ENCODE results near the gene CNOT9.

DNA sequence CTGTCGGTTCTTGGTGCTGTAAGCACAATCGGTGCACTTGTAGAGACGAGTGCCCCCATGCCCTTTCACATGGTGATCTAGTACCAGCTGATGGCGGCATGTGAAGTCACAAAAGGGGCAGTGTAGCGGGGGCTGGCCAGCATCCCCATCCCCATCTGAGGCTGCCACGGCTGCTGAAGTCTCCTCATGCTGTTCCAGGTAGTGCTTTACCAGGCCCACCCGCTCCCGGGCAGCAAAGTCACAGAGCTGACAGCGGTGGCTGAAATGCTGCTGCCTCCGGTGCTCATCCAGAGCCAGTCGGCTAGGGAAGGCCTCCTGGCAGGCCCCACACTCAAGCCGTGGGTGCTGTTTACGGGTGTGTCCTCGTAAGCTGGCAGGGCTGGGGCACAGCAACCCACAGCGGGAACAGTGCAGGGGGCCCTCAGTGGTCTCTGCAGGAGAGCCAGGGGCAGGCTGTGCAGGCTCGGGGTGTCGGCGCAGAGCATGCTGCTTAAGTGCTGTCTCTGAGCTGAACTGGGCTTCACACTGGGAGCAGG lies 73.5 kb downstream of the CNOT9 start:
- TF ChIP-seq, protein P1, sequence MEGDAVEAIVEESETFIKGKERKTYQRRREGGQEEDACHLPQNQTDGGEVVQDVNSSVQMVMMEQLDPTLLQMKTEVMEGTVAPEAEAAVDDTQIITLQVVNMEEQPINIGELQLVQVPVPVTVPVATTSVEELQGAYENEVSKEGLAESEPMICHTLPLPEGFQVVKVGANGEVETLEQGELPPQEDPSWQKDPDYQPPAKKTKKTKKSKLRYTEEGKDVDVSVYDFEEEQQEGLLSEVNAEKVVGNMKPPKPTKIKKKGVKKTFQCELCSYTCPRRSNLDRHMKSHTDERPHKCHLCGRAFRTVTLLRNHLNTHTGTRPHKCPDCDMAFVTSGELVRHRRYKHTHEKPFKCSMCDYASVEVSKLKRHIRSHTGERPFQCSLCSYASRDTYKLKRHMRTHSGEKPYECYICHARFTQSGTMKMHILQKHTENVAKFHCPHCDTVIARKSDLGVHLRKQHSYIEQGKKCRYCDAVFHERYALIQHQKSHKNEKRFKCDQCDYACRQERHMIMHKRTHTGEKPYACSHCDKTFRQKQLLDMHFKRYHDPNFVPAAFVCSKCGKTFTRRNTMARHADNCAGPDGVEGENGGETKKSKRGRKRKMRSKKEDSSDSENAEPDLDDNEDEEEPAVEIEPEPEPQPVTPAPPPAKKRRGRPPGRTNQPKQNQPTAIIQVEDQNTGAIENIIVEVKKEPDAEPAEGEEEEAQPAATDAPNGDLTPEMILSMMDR (IDR thresholded peaks at IDR 0.05 in 8 of 11, conservative IDR thresholded peaks at IDR 0.05 in 3 of 11) = no peak
- TF ChIP-seq POLR2AphosphoS5 (IDR thresholded peaks at IDR 0.05) = peak in 1 of 3 donors; percentile 23
- TF ChIP-seq POLR2A (IDR thresholded peaks at IDR 0.05) = no peak

Measured in spleen (tissue), 7 donors.